Hematopoietic multipotent progenitor cell (in vitro differentiated cells): ENCODE results near the gene PDE12. TPM values are rescaled to one million over a fixed set of nuclear protein-coding genes. Genes with fewer than 3 reads are reported as not detected.

Experiments
- DNase-seq, 3 donors: peaks; one replicate each; pipeline ENCODE4 v3.0.0-alpha.2; 2011 to 2015; ENCODE audit warnings: low read depth in 2 of 3, low spot score in 2 of 3
- total RNA-seq: library from RNA; depleted of rRNA; stranded (reverse); fragments of >200 nt; gene quantifications from one replicate; pipeline ENCODE4 v1.2.3, GENCODE V29; 2012

Gene PDE12
- total RNA-seq, result 25.9 TPM

- DNase-seq, result peak; percentile 84 to 94 (median 91)
Measured at GRCh38 chr3:57555738-57556458, at the start of gene PDE12. Gene PDE12, plus strand, starts transcription at chr3:57556274. Its CDS starts 106 bp downstream, at chr3:57556380.

- peak in 1 of 3 donors; percentile 42 for DNase-seq
Measured at GRCh38 chr3:57512166-57512565, 43.9 kb upstream of the PDE12 start.

- peak in 1 of 3 donors; percentile 16 for DNase-seq
Measured at GRCh38 chr3:57518276-57518915, 37.7 kb upstream of the PDE12 start.

GRCh38 chr3:57530071-57530608, 25.9 kb upstream of the PDE12 start:
- DNase-seq, result no peak

GRCh38 chr3:57538465-57538864, 17.6 kb upstream of the PDE12 start:
- no peak for DNase-seq

- peak in 2 of 3 donors; percentile 47 to 74 for DNase-seq
Measured at GRCh38 chr3:57544181-57545125, 11.6 kb upstream of the PDE12 start, which contains the start of gene DNAH12. Gene DNAH12, minus strand, starts transcription at chr3:57544344. Its CDS starts 1,474 bp downstream, at chr3:57542870.

GRCh38 chr3:57545636-57546268, 10.3 kb upstream of the PDE12 start:
- no peak for DNase-seq

- DNase-seq, result no peak
Measured at GRCh38 chr3:57546616-57547015, 9.5 kb upstream of the PDE12 start.

GRCh38 chr3:57555306-57555705, 768 bp upstream of the PDE12 start:
- DNase-seq, result peak in 1 of 3 donors; percentile 35

GRCh38 chr3:57556459-57557084, 498 bp downstream of the PDE12 start:
- peak in 2 of 3 donors; percentile 23 to 25 for DNase-seq

- DNase-seq, result peak; percentile 14 to 22 (median 19)
Measured at GRCh38 chr3:57557085-57557537, 1.0 kb downstream of the PDE12 start.

GRCh38 chr3:57559526-57559925, 3.5 kb downstream of the PDE12 start:
- no peak for DNase-seq

GRCh38 chr3:57569859-57570450, 13.9 kb downstream of the PDE12 start:
- DNase-seq, result no peak

- DNase-seq, result no peak
Measured at GRCh38 chr3:57570878-57571277, 14.8 kb downstream of the PDE12 start.

- no peak for DNase-seq
Measured at GRCh38 chr3:57572096-57572495, 16.0 kb downstream of the PDE12 start.

GRCh38 chr3:57575966-57576626, 20.0 kb downstream of the PDE12 start:
- no peak for DNase-seq

GRCh38 chr3:57577801-57578200, 21.7 kb downstream of the PDE12 start:
- no peak for DNase-seq

- peak in 2 of 3 donors; percentile 33 to 51 for DNase-seq
Measured at GRCh38 chr3:57582474-57583168, 26.5 kb downstream of the PDE12 start.
